ENCODE measurements around the gene COA7. TPM values are rescaled to one million over a fixed set of nuclear protein-coding genes. Genes with fewer than 3 reads are reported as not detected.

Gene COA7
- 61.8 and 62.6 TPM in 2 replicates for total RNA-seq (2021; fragmentation: NEBNext Ultra II Directional; extraction: Animal tissue kit (Norgen Biotek cat#: 25700))
- polyA plus RNA-seq (2011; rRNA removed): 17.0 and 23.2 TPM in 2 replicates
- 29.6 TPM for polyA plus RNA-seq (2011; cell fraction: cytosol; rRNA removed)
- 18.2 TPM for polyA plus RNA-seq (2011; cell fraction: nucleus; rRNA removed)
- polyA plus RNA-seq (2012, experiment 1 of 2): 41.9 to 58.1 TPM (median 47.4 TPM) in 4 replicates
- 8.0 TPM for polyA plus RNA-seq (2012, experiment 2 of 2)
- polyA plus RNA-seq (2013, experiment 1 of 2): 18.0 TPM
- polyA plus RNA-seq (2013, experiment 2 of 2): 17.4 TPM
- polyA minus RNA-seq (2011; rRNA and poly(A)+ RNA removed): 76.6 and 78.7 TPM in 2 replicates
- 14.5 TPM for polyA minus RNA-seq (2011; cell fraction: cytosol; rRNA and poly(A)+ RNA removed)
- polyA minus RNA-seq (2011; cell fraction: nucleus; rRNA and poly(A)+ RNA removed): 18.3 TPM
- long read RNA-seq, experiment 1, full-length matches to known transcripts: 15 of 43 reads
- long read RNA-seq, experiment 1, partial matches to known transcripts: 1 of 43 reads
- long read RNA-seq, experiment 1, other reads (novel, unspliced or antisense): 27 of 43 reads
- long read RNA-seq, experiment 2, full-length matches to known transcripts: 50 of 65 reads
- long read RNA-seq, experiment 2, partial matches to known transcripts: 2 of 65 reads
- long read RNA-seq, experiment 2, other reads (novel, unspliced or antisense): 13 of 65 reads

DNA sequence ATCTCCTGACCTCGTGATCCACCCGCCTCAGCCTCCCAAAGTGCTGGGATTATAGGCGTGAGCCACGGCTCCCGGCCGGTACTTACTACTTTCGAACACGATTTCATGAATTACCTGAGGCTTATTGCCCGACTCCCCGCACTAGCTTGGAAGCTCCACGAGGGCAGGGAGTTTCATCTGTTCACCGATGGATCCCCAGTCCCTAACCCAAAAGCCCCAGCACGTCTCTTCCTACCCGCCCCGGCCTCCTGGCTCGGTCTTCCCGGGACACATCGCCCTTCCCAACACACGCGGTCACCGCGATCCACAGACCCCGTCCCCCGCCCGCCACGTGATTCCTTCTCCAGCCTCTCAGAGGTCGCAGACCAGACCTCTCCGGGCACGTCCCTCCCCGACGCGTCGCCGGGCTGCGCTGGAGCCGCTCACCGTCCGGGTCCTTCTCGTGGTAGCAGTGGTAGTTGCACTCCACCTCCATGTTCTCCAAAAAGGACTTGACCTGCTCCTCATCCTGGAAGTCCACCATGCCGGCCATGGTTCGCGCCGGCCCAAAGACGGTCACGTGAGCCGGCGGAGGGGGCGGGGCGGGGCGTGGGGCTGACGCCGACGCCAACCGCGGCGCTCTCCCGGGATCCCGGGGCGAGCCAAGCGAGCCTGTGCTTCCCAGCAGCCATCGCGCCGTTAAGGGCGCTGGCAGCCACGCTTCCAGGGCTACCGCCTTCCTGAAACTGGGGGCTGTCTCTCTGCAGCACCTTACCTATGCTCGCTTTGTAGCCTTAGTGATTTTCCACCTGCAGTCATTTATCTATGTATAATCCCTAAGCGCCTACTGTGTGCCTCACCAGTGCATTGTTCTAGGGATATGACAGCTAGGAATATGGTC lies at the start of gene COA7:
COA7 (minus strand) TSS at position 553 of the 880 bp plus-strand sequence; CDS start at position 532, 21 bp downstream.
- no peak for FAIRE-seq
- H3K79me2 ChIP-seq (ENCODE audit: control insufficient read depth in 1 of 2, insufficient read depth in 2 of 2, low read length in 2 of 2): peaks cover 11 to 45% of the 10 kb centered on the region in 2 experiments
- no peak for TF ChIP-seq HDAC6 (IDR thresholded peaks at IDR 0.05; ENCODE audit: low read depth, low read length)
- TF ChIP-seq ZNF274 (IDR thresholded peaks at IDR 0.05; ENCODE audit: borderline replicate concordance, extremely low read depth, low read length): no peak
- peak; percentile 52; the same call in 1 of the 2 replicates for TF ChIP-seq GTF2F1 (IDR thresholded peaks at IDR 0.05; ENCODE audit: borderline replicate concordance, low read depth, low read length)
- no peak for TF ChIP-seq SP4 (IDR thresholded peaks at IDR 0.05; ENCODE audit: low read length)
- TF ChIP-seq SIN3A (conservative IDR thresholded peaks at IDR 0.05 in 1 of 2, IDR thresholded peaks at IDR 0.05 in 1 of 2; ENCODE audit: low read depth in 1 of 2, low read length in 2 of 2): peak in 1 of 2 experiments; percentile 46; a peak in 1 of 4 replicates
- peak; percentile 99 for TF ChIP-seq MAX (IDR thresholded peaks at IDR 0.05)
- no peak for TF ChIP-seq CHD2 (IDR thresholded peaks at IDR 0.05; ENCODE audit: low read length)

More for the DNA sequence above, at the start of gene COA7:
- Histone ChIP-seq H3K23me2 (ENCODE audit: low read depth, low read length) (peaks cover 7% of the 10 kb centered on the region), H4K8ac (ENCODE audit: extremely low read depth, insufficient read depth, low read length) (peak within 1 kb of the TSS; percentile 97), H3K56ac (replicated peaks; ENCODE audit: insufficient read length, low read depth, low read length) (peak within 1 kb of the TSS; percentile 83), H2BK20ac (ENCODE audit: low read length) (peak within 1 kb of the TSS; percentile 72; the same call in 1 of the 2 replicates), H4K91ac (replicated peaks; ENCODE audit: insufficient read length, low read length) (peak within 1 kb of the TSS; percentile 99), H2BK15ac (ENCODE audit: low read length) (peak within 1 kb of the TSS; percentile 98), H2BK12ac (ENCODE audit: low read depth, low read length) (peak within 1 kb of the TSS; percentile 53), H3K9me3 (ENCODE audit: insufficient read depth in 2 of 2, low read depth in 1 of 2, low read length in 1 of 2) (no peaks in the 10 kb centered on the region), H3K79me1 (ENCODE audit: low read depth, low read length) (peaks cover 5% of the 10 kb centered on the region), H3K4ac (replicated peaks; ENCODE audit: insufficient read length, low read depth, low read length) (peak within 1 kb of the TSS; percentile 81), H3K4me1 (replicated peaks in 1 of 4; ENCODE audit: control insufficient read depth in 3 of 4, insufficient read depth in 4 of 4, low read length in 3 of 4) (peaks cover 4 to 9% (median 7%) of the 10 kb centered on the region in 4 experiments; a peak in 5 of 7 replicates), H3K4me3 (ENCODE audit: extremely low read depth in 1 of 4, insufficient read depth in 2 of 4, low read depth in 3 of 4, low read length in 4 of 4) (peak within 1 kb of the TSS; percentile 80 to 89 (median 84)), H4K20me1 (replicated peaks in 1 of 2; ENCODE audit: control insufficient read depth in 1 of 2, insufficient read depth in 2 of 2, low read length in 2 of 2) (peaks cover 0 to 1% of the 10 kb centered on the region in 2 experiments), H2AK5ac (ENCODE audit: low read depth, low read length) (no peak within 1 kb of the TSS; the same call in 1 of the 2 replicates), H3K36me3 (ENCODE audit: control insufficient read depth in 2 of 4, insufficient read depth in 4 of 4, low read length in 3 of 4) (peaks cover 0 to 9% (median under 1%) of the 10 kb centered on the region in 4 experiments; a peak in 3 of 8 replicates), H3K14ac (ENCODE audit: insufficient read length) (no peak within 1 kb of the TSS), H2AFZ (ENCODE audit: low read length) (peak within 1 kb of the TSS; percentile 88), H3K27me3 (replicated peaks in 1 of 4; ENCODE audit: control insufficient read depth in 3 of 4, extremely low read depth in 1 of 4, insufficient read depth in 3 of 4, low read length in 3 of 4) (no peaks in the 10 kb centered on the region), H3K4me2 (ENCODE audit: insufficient read depth in 1 of 2, low read depth in 2 of 2, low read length in 2 of 2) (peak within 1 kb of the TSS; percentile 87 to 90), H2BK120ac (replicated peaks; ENCODE audit: low read depth, low read length) (no peak within 1 kb of the TSS), H4K5ac (ENCODE audit: insufficient read length, low read depth, low read length) (peak within 1 kb of the TSS; percentile 95), H3K18ac (ENCODE audit: extremely low read depth, low read length) (peak within 1 kb of the TSS; percentile 98), H3K9ac (replicated peaks in 1 of 4; ENCODE audit: extremely low read depth in 1 of 4, low read depth in 3 of 4, low read length in 3 of 4) (peak within 1 kb of the TSS; percentile 69 to 88 (median 88)), H2BK5ac (ENCODE audit: low read depth, low read length) (peak within 1 kb of the TSS; percentile 91), H3K27ac (ENCODE audit: low read depth, low read length) (peak within 1 kb of the TSS; percentile 78; the same call in 1 of the 2 replicates), H3K23ac (ENCODE audit: insufficient read length) (no peak within 1 kb of the TSS)
- CTCF ChIA-PET (ENCODE audit: partially characterized antibody): interaction anchor here (0.6 to 1.7 kb wide), 5 partner anchors 11 to 482 kb away, joined by 3 to 6 read pairs (median 3); partner anchors contain the start of gene ECHDC2
- peak in 1 of 2 experiments; percentile 88 for DNase-seq (ENCODE audit: low read depth in 1 of 2, low spot score in 2 of 2)
- WGBS, 2 experiments (ENCODE audit: extremely low coverage in 1 of 2, insufficient coverage in 1 of 2, insufficient read length in 1 of 2, insufficient replicate concordance in 2 of 2, low coverage in 1 of 2, low lambda C conversion rate in 2 of 2, missing lambda C conversion rate in 1 of 2): 7% methylated on average over 36 of the region's 68 CpGs; no CpG with 5 or more reads in 1 of the 2 experiments
- POLR2A ChIA-PET (ENCODE audit: partially characterized antibody): interaction anchor here (0.6 to 1.7 kb wide), 4 partner anchors 12 to 332 kb away, joined by 3 to 7 read pairs (median 4); partner anchors contain the start of genes CC2D1B, TUT4 and ZYG11B
